IPS-20b (cell line): ENCODE measurements around the gene PGAM5.

ENCODE experiments used
- H3K27ac ChIP-seq: one replicate; pipeline ENCODE4 v1.5.1; 2013; ENCODE audit warnings: low read length
- H3K27me3 ChIP-seq: 2 replicates; pipeline ENCODE4 v1.6.1; 2013; ENCODE audit warnings: mild to moderate bottlenecking, low read length, inconsistent platforms; ENCODE audit not compliant: insufficient read depth
- H3K36me3 ChIP-seq: 2 replicates; pipeline ENCODE4 v1.6.1; 2013; ENCODE audit warnings: low read depth, mild to moderate bottlenecking, inconsistent platforms, low read length, moderate library complexity; ENCODE audit not compliant: insufficient read depth
- H3K4me1 ChIP-seq: 2 replicates; pipeline ENCODE4 v1.6.1; 2013; ENCODE audit warnings: mild to moderate bottlenecking, control low read depth, inconsistent platforms, low read length, moderate library complexity; ENCODE audit not compliant: insufficient read depth
- H3K4me3 ChIP-seq: 2 replicates; pipeline ENCODE4 v1.5.1; 2013; ENCODE audit warnings: mild to moderate bottlenecking, low read length, inconsistent platforms
- H3K9ac ChIP-seq: 2 replicates; pipeline ENCODE4 v1.6.1; 2013; ENCODE audit warnings: low read depth, mild to moderate bottlenecking, inconsistent platforms, low read length, moderate library complexity
- H3K9me3 ChIP-seq: 2 replicates; pipeline ENCODE4 v1.6.1; 2013; ENCODE audit warnings: mild to moderate bottlenecking, low read depth, low read length, inconsistent platforms; ENCODE audit not compliant: insufficient read depth

Gene PGAM5

GRCh38 chr12:132716356-132716755, 5.7 kb downstream of the PGAM5 start:
- Histone ChIP-seq H3K4me3 (no peak overlapping the region), H3K36me3 (peaks cover 60% of the 10 kb centered on the region)

GRCh38 chr12:132717011-132717410, 6.4 kb downstream of the PGAM5 start:
- no peaks in the 10 kb centered on the region for H3K27me3 ChIP-seq
- H3K9ac ChIP-seq = no peak overlapping the region
- H3K27ac ChIP-seq = no peak overlapping the region
- no peak overlapping the region for H3K4me3 ChIP-seq
- H3K4me1 ChIP-seq = no peaks in the 10 kb centered on the region
- H3K36me3 ChIP-seq = peaks cover 67% of the 10 kb centered on the region
- no peaks in the 10 kb centered on the region for H3K9me3 ChIP-seq

More at GRCh38 chr12:132716356-132716755, 5.7 kb downstream of the PGAM5 start:
- Histone ChIP-seq H3K4me1 (no peaks in the 10 kb centered on the region), H3K27me3 (no peaks in the 10 kb centered on the region), H3K9ac (no peak overlapping the region), H3K9me3 (no peaks in the 10 kb centered on the region), H3K27ac (no peak overlapping the region)

GRCh38 chr12:132717531-132718387, 7.1 kb downstream of the PGAM5 start:
- Histone ChIP-seq H3K4me1 (no peaks in the 10 kb centered on the region), H3K27ac (no peak overlapping the region), H3K4me3 (no peak overlapping the region), H3K27me3 (no peaks in the 10 kb centered on the region), H3K9me3 (no peaks in the 10 kb centered on the region), H3K36me3 (peaks cover 72% of the 10 kb centered on the region), H3K9ac (no peak overlapping the region)

- Histone ChIP-seq H3K4me1 (no peaks in the 10 kb centered on the region), H3K9ac (no peak overlapping the region), H3K9me3 (no peaks in the 10 kb centered on the region), H3K36me3 (peaks cover 80% of the 10 kb centered on the region), H3K27ac (no peak overlapping the region), H3K4me3 (no peak overlapping the region), H3K27me3 (no peaks in the 10 kb centered on the region)
Observed at GRCh38 chr12:132718644-132719043, 8.0 kb downstream of the PGAM5 start.

GRCh38 chr12:132719141-132719953, 8.7 kb downstream of the PGAM5 start:
- H3K4me3 ChIP-seq = no peak overlapping the region
- no peak overlapping the region for H3K27ac ChIP-seq
- peaks cover 84% of the 10 kb centered on the region for H3K36me3 ChIP-seq
- H3K4me1 ChIP-seq = no peaks in the 10 kb centered on the region
- no peaks in the 10 kb centered on the region for H3K27me3 ChIP-seq
- no peaks in the 10 kb centered on the region for H3K9me3 ChIP-seq
- no peak overlapping the region for H3K9ac ChIP-seq

GRCh38 chr12:132719954-132720324, 9.3 kb downstream of the PGAM5 start:
- Histone ChIP-seq H3K36me3 (peaks cover 84% of the 10 kb centered on the region), H3K9ac (no peak overlapping the region), H3K9me3 (no peaks in the 10 kb centered on the region), H3K27me3 (no peaks in the 10 kb centered on the region), H3K4me3 (no peak overlapping the region), H3K27ac (no peak overlapping the region), H3K4me1 (no peaks in the 10 kb centered on the region)

- H3K4me3 ChIP-seq = no peak overlapping the region
Observed at GRCh38 chr12:132720606-132721345, 10.1 kb downstream of the PGAM5 start.

GRCh38 chr12:132723015-132723763, 12.5 kb downstream of the PGAM5 start:
- Histone ChIP-seq H3K9me3 (no peaks in the 10 kb centered on the region), H3K27me3 (no peaks in the 10 kb centered on the region), H3K9ac (no peak overlapping the region), H3K36me3 (peaks cover 93% of the 10 kb centered on the region), H3K27ac (no peak overlapping the region), H3K4me1 (no peaks in the 10 kb centered on the region), H3K4me3 (no peak overlapping the region)

More at GRCh38 chr12:132720606-132721345, 10.1 kb downstream of the PGAM5 start:
- Histone ChIP-seq H3K9ac (no peak overlapping the region), H3K9me3 (no peaks in the 10 kb centered on the region), H3K27me3 (no peaks in the 10 kb centered on the region), H3K36me3 (peaks cover 87% of the 10 kb centered on the region), H3K4me1 (no peaks in the 10 kb centered on the region), H3K27ac (no peak overlapping the region)

- Histone ChIP-seq H3K9ac (no peak overlapping the region), H3K4me3 (no peak overlapping the region), H3K4me1 (no peaks in the 10 kb centered on the region), H3K27me3 (no peaks in the 10 kb centered on the region), H3K9me3 (no peaks in the 10 kb centered on the region), H3K27ac (no peak overlapping the region), H3K36me3 (peaks cover 96% of the 10 kb centered on the region)
Observed at GRCh38 chr12:132723764-132724140, 13.1 kb downstream of the PGAM5 start.

- Histone ChIP-seq H3K4me1 (no peaks in the 10 kb centered on the region), H3K27ac (no peak overlapping the region), H3K36me3 (peaks cover 91% of the 10 kb centered on the region), H3K9me3 (no peaks in the 10 kb centered on the region), H3K27me3 (no peaks in the 10 kb centered on the region), H3K9ac (no peak overlapping the region), H3K4me3 (no peak overlapping the region)
Observed at GRCh38 chr12:132724506-132725241, 14.0 kb downstream of the PGAM5 start.
